Fibroblast of skin of back (primary cell): ENCODE measurements around the gene ZFHX3.
A peak's percentile ranks its signal among the peaks of the same experiment; 100 is the strongest.
"Not testable (repeated sequence)": the region's sequence is repeated elsewhere in the genome, so short reads cannot be mapped to it uniquely, and the experiment has no call there.

Experiments used
- DNase-seq: peaks from one replicate; pipeline ENCODE4 v3.0.0-alpha.2; 2013

ZFHX3 gene

DNA sequence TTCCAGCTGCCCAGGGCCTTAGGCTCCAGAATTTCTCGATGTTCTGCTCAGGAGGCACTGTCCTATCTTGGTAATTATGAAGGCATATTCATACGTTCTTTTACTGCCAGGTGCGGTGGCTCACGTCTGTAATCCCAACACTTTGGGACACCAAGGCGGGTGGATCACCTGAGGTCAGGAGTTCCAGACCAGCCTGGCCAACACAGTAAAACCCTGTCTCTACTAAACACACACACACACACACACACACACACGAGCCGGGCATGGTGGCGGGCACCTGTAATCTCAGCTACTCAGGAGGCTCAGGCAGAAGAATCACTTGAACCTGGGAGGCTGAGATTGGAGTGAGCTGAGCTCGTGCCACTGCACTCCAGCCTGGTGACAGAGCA is 52.1 kb downstream of the ZFHX3 start:
- DNase-seq = not testable (repeated sequence)

DNA sequence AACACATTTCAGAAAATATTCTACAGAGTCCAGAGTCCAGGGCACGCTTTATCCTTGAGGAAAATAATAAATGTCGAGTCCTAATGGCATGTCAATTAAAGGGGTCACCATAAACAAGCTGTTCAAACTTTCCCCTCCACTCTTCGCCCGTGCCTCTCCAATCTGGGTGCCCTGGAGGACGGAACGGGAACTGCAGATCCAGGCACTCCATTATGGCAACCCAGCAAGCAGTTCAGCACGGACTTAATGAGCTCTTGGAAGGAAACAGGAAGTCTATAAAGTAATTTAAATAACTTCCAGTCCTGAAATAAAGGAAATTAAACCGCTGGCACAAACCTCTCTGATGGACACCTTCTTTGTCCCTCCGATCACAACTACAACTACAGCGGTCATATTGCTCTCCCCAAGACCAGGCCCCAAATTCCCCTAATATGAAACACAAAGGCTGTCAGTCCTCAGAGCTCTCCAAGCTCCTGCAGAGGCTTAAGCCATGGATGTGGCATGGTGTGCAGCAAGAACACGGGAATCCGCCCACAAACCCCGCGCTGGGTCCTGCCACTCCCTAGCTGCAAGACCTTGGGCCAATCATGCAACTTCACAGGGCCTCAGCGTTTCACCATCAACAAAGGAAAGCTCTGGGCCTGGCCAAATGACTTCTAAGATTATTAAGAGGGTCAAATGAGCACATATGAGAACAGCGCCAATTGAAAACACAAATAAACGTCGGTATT is 52.6 kb downstream of the ZFHX3 start:
- no peak for DNase-seq

DNA sequence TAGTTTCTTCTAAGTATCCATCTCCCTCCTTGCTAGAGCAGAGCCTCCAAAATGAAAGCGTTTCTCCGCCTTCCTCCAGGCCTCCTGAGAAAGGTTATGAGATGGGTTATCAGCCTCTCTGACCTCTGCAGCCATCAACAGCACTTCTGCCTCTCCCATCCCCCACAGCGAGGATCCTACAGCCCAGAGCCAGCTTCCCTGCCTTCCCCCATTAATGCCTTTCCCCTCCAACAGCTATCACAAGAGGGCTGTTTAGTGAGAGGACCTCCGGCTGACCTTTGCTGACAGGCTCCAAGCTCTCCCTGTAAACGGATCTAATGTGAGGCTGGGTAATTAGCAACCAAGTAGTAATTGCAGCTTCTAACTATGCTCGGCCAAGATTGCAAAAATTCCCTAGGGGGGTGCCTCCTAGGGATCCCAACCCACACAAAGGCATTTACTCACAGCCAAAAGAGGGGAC is 55.8 kb downstream of the ZFHX3 start:
- no peak for DNase-seq

DNA sequence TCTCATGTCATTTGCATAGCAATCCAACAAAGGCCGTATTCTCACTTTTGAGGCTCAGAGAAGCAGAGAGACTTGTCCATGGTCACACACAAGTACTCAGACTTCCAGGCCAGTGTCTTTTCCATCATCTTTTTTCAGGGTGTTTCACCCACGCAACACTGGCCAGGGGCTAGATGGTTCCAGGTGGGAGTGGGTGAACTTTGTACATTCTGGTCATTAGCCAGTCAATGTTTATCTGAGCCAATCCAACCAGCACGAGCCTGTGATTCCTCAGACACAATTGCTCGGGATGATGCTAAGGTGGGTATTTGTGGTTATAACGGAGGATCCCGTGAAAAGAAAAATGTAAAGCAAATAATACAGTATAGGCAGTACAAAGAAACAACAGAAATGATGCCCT is 56.3 kb downstream of the ZFHX3 start:
- DNase-seq = no peak

DNA sequence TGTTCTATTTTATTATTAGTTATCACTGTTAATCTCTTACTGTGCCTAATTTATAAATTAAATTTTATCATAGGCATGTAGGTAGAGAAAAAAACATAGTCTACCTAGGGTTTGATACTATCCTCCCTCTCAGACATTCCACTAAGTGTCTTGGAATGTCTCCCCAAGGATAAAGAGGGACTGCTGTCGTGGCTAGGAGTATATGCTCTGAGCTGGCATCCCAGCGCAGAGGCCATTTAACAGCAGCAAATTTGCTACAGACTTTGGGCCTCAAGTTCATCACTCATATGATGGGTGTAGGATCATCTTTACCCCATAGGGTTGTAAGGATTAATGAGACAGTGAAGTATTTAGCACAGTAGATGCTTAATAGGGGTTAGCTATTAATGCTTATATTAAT is 56.7 kb downstream of the ZFHX3 start:
- DNase-seq = peak; percentile 75

DNA sequence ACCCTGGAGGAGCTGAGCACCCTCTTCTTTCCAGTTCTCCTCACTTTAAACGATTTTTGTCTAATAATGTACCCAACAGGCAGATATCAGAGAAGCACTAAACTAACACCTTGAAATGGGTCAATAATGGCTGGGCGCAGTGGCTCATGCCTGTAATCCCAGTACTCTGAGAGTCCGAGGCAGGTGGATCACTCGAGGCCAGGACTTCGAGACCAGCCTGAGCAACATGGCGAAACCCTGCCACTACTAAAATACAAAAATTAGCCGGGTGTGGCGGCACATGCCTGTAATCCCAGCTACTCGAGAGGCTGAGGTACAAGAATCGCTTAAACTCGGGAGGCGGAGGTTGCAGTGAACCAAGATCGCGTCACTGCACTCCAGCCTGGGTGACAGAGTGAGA is 57.4 kb downstream of the ZFHX3 start:
- DNase-seq = no peak

DNA sequence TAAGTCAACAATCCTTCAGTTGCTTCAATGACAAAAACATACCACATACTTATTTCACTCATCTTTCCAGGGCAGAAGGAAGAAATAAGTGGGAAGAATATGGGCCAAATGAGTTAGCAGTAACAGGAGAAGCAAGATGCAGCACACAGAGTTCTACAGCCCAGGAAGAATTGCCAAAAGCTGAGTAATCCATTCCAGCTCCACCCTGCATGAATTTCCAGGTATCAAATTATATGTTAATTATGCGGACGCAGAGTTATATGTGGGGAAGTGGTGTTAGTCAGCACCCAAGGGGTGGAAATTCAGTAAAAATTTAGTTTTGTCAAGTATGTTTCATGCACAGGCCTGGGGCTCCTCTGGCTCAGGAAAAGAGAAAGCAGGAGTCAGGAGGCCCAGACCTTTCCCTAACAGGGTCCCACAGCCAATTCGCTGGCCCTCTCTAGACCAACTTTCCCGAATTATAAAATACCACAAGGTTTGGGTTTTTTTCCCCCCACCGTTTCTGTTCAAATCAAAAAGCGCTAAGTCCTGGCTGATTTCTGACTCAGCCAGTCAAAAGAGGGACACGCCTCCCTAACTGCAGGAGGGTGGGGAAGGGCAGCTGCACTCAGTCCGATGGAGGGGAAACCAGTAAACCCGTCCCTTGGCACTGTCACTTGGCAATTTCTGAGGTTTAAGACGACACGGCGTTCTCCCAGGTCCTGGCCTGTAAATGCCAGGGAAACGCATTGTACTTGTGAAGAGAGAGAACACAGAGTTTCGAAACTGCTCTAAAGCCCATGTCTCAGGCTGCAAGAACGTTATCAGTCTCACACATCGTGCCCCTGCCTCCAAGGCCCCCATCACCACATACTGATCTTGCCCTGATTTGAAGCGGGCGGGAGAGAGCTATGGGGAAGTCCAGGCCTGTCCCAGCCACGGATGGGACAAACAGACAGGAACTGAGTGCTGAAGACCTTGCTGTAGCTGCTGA is 58.1 kb downstream of the ZFHX3 start:
- DNase-seq = peak; percentile 92

DNA sequence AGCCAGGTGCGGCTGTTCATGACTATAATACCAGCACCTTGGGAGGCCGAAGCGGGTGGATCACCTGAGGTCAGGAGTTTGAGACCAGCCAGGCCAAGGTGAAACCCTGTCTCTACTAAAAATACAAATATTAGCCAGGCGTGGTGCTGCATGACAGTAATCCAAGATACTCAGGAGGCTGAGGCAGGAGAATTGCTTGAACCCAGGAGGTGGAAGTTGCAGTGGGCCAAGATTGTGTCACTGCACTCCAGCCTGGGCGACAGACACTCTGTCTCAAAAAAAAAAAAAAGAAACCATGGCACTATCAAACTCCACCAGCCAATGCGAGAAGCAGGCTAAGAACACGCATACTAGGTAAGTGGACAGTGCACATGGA is 58.7 kb downstream of the ZFHX3 start:
- DNase-seq = not testable (repeated sequence)

DNA sequence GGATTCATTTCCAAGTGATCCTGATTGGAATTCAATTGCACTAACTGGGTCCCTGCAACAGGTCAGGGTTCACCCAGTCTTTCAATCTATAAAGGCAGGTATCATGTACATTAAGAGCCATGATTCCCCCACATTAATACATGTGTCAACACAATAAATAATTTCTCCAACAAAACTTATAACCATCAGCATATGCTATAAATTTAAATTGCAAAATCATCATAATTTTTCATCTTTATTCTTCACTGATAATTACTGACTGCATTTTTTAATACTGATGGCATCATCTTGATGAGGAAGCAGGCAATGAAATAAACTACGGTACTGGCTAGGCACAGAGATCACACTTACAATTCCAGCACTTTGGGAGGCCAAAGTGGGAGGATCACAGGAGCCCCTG is 59.4 kb downstream of the ZFHX3 start:
- no peak for DNase-seq

DNA sequence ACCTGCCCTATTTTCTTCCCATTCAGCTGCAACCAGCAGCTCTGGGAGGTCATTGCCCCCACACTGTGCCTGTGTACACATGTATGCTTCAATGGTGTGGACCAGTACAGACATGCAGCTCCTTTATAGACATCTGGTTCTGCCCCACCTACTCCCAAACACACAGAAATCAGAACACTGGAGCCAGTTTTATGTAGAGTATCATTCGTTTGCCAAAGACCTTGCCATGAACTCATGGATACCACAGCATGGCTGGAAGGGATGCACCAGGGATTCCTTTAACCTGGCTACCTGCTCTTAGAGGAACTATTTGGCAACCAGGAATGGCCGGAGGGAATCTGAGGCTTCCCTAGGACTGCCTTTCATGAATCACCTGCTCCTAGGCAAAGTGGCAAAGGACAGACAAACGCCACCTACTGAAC is 60.4 kb downstream of the ZFHX3 start:
- DNase-seq = no peak

DNA sequence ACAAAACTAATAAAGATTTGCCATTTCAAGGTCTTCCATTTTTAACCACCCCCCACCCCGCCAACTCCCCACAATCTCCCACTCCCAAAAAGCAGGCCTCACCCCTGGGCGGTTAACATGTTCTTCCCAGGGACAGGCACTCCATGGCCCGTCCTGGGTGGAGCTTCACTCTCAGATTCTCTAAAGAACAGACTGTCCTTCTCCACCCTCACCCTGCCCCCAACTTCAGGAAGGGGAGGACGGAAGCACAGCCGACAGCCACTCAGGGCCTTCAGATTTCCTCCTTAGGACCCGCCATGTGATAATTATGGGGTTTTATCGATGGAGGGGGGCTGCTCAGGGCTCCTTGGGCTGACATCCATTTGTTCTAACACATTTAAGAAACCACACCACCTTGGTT is 61.9 kb downstream of the ZFHX3 start:
- no peak for DNase-seq

DNA sequence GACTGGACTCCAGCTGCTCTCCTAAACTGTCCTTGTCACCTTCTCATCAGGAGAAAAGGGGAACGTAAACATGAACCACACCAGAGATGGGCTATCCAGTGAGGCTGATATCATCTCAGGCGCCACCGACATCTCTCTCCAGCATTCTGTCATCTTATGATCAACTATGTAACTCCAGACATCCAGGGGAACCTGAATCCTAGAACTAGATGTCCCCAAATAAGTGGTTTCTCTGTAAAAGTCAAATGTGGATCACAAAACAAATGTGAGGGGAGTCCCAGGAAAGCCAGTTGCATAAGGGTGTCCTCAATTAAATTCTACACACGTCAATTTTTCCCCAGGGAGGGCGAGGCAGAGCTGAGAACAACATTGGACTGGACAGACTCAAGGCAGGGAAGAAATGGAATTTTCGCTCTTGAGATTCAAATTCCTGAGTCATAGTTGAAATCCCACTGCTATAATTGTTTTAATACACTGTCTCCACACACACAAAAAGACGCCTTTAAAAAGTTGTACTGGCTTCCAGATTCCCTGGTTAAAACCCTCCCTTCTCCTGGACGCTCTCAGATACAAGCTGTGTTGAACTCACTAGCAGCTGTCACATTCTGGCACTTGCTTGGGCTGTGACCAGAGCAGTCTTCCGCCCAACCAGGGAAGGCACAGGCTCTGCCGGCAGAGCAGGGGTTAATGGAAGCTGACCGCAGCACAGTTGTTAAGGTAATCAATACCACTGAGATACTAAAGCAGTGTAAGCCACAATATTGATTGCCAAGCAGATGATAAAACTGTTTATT is 62.6 kb downstream of the ZFHX3 start:
- peak; percentile 93 for DNase-seq

DNA sequence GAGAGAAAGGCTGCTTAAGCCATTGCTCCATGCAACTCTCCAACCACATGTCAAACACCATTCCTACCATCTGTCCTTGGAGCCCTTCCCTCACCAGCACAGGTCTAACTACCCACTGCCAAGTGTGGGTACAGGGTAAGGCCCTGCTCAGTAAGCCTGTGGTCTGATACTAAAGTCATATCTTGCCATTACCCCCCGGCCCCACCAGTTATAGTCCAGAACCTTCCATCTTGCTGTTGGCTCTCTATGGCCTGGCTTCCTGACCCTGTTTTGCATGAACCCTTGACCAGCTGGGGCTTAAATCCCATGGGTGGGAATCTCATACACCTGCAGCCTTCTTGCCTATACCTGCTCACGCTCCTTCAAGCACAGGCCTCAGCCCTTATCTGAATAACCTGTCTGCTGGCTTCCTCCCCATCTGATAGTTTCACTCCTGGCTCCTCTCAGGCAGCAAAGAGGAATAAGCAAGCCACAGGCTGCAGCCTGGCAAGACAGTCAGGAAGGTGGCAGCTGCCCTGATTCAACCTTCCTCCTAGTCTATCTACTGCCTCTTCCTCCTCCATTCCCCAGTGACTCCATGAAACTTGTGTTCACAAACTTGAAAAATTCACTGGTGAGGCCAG is 64.1 kb downstream of the ZFHX3 start:
- DNase-seq = no peak

DNA sequence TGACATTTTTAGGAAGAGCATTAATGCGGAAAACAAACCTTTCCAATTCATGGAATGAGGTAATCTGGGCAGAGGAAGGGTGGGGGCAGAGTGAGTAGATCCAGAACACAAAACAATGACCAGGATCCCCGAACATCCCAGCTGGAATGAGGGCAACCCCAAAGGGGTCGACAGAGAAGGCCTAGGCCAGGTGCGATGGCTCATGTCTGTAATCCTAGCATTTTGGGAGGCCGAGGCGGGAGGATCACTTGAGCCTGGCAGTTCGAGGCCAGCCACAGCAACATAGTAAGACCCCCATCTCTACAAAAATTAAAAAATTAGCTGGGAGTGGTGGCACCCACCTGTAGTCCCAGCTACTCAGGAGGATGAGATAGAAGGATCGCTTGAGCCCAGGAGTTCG is 64.7 kb downstream of the ZFHX3 start:
- no peak for DNase-seq

DNA sequence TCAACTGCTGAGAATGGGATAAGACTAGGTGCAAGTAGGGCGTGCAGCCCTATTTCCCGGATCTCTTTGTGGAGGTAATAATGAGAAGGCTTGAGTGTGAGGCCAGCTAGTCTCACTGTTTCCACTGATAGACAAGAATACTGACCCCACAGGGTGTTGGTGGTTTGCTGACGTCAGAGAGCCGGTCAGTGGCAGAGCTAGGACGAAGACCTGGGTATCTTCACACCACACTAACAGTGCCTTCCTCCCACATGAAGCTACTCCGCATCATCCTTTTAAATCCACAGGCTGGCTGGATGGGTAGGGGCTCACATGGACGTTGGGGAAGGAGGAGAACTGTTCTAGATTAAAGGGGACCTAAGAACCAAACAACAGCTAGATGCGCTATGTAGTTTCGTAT is 68.0 kb downstream of the ZFHX3 start:
- no peak for DNase-seq

DNA sequence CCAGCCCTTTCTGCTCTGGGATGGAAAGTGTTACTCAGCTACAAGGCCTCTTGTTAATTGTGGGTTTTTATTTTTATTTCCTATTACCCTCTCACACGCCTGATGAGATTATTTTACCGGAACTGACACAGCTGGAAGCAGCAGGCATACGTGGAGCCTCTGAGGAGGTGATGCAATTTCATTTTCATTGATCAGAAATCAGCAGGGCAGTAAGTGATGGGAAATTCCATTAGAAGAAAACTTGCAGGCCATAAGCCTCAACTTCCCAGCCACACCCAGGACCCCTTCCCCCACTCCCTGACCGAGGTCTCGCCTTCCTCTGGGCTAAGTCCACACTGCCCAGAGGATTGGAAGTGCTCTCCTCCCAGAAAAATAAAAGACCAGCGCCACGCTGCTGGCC is 69.7 kb downstream of the ZFHX3 start:
- peak; percentile 57 for DNase-seq

DNA sequence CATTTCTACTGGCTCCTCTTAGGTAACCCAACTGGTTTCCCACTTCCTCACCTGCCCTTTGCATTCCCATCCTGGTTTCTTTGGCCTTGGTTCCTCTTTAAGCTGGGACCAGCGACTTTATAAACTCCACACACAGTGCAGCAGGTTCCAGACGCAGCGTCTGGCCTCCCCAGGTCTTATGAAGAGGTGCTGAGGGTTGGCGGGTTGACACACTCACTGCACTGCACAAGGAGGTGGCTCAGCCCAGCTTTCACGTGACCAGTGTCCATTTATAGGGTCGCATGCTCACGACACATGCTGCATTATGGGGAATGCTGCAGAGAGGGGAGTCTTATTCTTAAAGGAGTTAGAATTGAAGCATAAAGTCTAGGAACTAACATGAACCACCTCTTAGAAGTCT is 70.8 kb downstream of the ZFHX3 start:
- DNase-seq = no peak

DNA sequence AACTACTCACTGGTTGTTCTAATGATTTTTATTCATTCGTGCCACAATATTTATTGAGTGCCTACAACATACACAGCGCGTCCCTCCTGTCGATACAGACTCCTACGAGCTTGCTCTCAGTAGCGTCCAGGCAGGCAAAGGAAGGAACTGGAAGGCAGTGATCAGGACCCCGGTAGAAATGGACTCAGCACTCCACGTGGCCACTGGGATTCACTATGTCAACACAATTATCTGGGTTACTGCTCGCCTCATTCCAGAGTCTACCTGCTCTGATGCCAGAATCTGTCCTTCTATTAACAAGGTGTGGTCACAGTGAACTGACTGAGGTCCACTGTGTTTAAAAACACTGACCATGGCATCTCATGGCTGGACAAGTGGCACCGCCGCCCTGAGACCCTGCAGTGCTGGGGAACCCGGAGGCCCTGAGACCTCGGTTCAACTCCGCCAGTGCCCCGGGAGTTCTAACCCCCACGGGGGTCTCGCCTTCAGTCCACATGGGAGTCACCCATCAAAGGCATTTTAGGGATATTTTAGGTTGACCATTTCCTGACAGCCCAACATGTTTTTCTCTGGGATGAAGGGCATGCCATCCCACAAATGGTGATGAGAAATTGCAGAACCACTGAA is 71.4 kb downstream of the ZFHX3 start:
- no peak for DNase-seq

DNA sequence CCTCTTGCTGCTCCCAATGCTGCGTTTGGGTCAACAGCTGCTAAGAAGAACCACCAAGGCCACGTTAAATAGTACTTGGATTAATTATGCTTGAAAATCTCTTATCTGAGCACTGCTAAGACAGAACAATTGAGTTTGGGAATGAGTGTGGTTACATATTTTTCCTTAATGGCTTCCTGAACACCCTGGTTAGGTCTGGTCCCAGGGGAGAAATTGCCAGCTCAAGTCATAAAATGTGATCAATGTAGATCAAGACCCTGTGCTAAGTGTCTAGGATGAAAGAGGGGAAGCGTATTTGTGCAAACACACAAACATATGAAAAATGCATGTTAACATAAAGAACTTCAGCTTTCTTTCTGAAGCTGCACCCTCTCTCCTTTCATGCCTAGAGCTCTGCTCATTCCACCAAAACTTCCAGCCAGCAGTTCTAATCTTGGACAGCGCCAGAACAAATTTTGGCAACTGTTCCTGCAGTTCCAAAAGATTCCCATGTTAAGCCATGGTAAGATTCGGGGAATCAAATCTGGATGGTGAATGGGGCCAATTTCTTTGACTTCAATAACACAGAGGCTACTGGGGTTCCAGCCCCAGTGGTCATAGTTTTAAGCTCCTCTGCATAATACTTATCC is 72.0 kb downstream of the ZFHX3 start:
- no peak for DNase-seq

DNA sequence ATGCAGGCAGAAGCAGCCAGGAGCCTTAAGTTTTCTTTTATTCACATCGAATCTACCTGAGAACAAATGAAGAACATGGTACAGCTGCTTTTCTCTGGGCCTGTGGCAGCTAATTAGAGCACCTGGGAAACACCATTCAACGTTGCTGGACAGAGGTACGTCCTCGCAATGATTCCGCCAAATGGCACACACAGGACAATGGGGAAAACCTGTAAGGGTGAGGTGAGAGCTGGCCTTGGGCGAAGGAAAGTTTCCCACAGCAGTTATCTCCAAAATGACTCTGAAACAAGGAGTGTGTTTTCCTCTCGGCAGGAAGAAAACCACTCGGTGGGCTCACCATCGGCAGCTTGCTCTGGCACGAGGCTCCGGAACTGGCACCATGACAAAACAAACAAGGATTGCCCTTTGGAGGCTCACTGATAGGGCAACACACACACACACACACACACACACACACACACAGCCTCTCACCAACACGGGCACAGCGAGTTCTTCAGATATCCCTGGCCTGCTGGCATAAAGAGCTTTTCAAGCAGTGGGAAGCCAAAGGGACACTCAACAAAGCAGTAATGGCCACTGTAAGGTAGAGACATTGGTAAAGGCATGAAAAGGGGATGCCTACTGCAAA is 73.7 kb downstream of the ZFHX3 start:
- DNase-seq = no peak
